ENCODE measurements around the gene BAIAP3.

Gene BAIAP3

GRCh38 chr16:1331712-1332617 is 1.5 kb upstream of the BAIAP3 start:
- FAIRE-seq = no peak
- DNase-seq (ENCODE audit: low spot score) = peak; percentile 37

- no peak for DNase-seq (ENCODE audit: low spot score)
- no peak for FAIRE-seq
Observed at GRCh38 chr16:1332618-1333148, 762 bp upstream of the BAIAP3 start.

GRCh38 chr16:1333854-1334700 is 632 bp downstream of the BAIAP3 start:
- DNase-seq (ENCODE audit: low spot score) (no peak), FAIRE-seq (no peak)

- DNase-seq (ENCODE audit: low spot score) = no peak
- FAIRE-seq = no peak
Observed at GRCh38 chr16:1334739-1335138, 1.3 kb downstream of the BAIAP3 start.

- FAIRE-seq = no peak
- DNase-seq (ENCODE audit: low spot score) = no peak
Observed at GRCh38 chr16:1335211-1335971, 1.9 kb downstream of the BAIAP3 start.

GRCh38 chr16:1335996-1336395 is 2.6 kb downstream of the BAIAP3 start:
- no peak for DNase-seq (ENCODE audit: low spot score)
- FAIRE-seq = no peak

- FAIRE-seq = no peak
- no peak for DNase-seq (ENCODE audit: low spot score)
Observed at GRCh38 chr16:1336619-1337018, 3.2 kb downstream of the BAIAP3 start.

- DNase-seq (ENCODE audit: low spot score) (no peak), FAIRE-seq (no peak)
Observed at GRCh38 chr16:1337486-1337885, 4.0 kb downstream of the BAIAP3 start.

GRCh38 chr16:1338119-1338730 is 4.8 kb downstream of the BAIAP3 start:
- FAIRE-seq (no peak), DNase-seq (ENCODE audit: low spot score) (no peak)

GRCh38 chr16:1338855-1339675 is 5.6 kb downstream of the BAIAP3 start:
- FAIRE-seq = no peak
- DNase-seq (ENCODE audit: low spot score) = no peak

- DNase-seq (ENCODE audit: low spot score) (no peak), FAIRE-seq (no peak)
Observed at GRCh38 chr16:1340730-1341494, 7.5 kb downstream of the BAIAP3 start.

GRCh38 chr16:1341495-1342420 is 8.3 kb downstream of the BAIAP3 start:
- FAIRE-seq (no peak), DNase-seq (ENCODE audit: low spot score) (no peak)

- FAIRE-seq (peak; percentile 62), DNase-seq (ENCODE audit: low spot score) (peak; percentile 95)
Observed at GRCh38 chr16:1342526-1343427, 9.3 kb downstream of the BAIAP3 start.

GRCh38 chr16:1343428-1344242 is 10.2 kb downstream of the BAIAP3 start:
- FAIRE-seq = no peak
- no peak for DNase-seq (ENCODE audit: low spot score)

- FAIRE-seq (no peak), DNase-seq (ENCODE audit: low spot score) (no peak)
Observed at GRCh38 chr16:1344499-1344898, 11.1 kb downstream of the BAIAP3 start.

GRCh38 chr16:1345087-1345486 is 11.6 kb downstream of the BAIAP3 start:
- FAIRE-seq (no peak), DNase-seq (ENCODE audit: low spot score) (no peak)

All from RCC 7860 (cell line).